Measurements from ENCODE around the gene FAM114A2.
A peak's percentile ranks its signal among the peaks of the same experiment; 100 is the strongest.
"Not testable (repeated sequence)": the region's sequence is repeated elsewhere in the genome, so short reads cannot be mapped to it uniquely, and the experiment has no call there.

The FAM114A2 gene

GRCh38 chr5:154047324-154047723, 8.6 kb upstream of the FAM114A2 start:
- no peak for DNase-seq (ENCODE audit: low spot score)

DNA sequence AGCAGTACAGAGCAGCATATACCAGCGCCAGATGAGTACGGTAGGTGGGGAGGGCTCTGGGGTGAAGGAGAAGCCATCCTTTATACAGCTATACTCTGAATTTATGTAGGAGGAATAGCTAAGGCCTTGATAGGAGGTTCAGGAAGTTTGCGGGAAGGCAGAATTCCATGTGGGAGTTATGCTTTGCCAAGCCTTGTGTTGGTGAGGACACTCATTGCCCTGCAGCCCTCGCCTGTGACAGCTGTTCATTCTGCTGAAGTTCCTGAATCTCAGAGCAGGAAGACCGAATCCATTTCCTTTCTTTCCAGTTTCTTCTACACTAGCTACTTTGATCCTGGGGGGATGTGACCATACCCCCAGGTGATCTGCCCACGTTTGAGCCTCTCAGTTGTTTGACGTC, 7.8 kb upstream of the FAM114A2 start:
- no peak for DNase-seq (ENCODE audit: low spot score)

- DNase-seq (ENCODE audit: low spot score), result no peak
Observed at GRCh38 chr5:154044581-154044980, 5.9 kb upstream of the FAM114A2 start.

GRCh38 chr5:154044099-154044498, 5.4 kb upstream of the FAM114A2 start:
- no peak for DNase-seq (ENCODE audit: low spot score)

- DNase-seq (ENCODE audit: low spot score), result peak; percentile 57
Observed at GRCh38 chr5:154042766-154043165, 4.1 kb upstream of the FAM114A2 start.

DNA sequence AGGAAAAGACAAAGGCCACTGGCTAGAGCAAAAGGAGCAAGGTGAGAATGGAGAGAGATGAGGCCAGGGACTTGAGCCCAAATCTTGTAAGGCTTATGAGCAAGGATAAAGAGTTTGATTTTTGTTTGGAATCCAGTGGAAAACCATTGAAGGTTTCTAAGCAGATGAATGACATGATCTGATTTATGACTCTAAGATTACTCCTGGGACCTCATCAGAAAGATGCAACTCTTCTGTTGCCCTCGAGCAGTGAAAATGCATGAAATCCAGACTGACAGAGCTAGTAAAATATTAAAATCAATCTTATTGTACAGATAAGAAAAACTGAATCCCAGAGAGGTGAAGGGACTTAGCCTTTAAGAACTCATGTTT, 734 bp upstream of the FAM114A2 start:
- no peak for DNase-seq (ENCODE audit: low spot score)

DNA sequence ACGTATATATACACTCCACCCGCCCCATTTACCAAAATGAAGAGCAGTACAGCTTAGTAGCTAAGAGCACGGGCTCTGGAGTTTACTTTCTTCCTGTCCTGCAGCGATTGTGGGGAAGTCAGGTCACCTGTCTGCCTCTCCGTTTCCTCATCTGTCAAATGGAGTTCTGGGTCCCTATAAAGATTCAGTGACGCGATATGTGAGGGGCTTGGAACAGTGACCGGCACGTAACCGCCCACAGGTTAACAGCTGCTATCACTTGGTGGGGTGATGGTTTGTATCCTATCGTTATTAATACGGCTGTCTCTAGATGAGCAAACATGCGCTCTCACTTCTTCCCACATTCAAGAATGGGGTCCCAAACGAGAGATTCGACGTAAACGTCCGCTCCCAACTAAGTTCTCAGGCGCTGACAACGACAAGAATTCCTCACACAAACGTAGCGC, 426 bp downstream of the FAM114A2 start:
- DNase-seq (ENCODE audit: low spot score), result peak; percentile 24

DNA sequence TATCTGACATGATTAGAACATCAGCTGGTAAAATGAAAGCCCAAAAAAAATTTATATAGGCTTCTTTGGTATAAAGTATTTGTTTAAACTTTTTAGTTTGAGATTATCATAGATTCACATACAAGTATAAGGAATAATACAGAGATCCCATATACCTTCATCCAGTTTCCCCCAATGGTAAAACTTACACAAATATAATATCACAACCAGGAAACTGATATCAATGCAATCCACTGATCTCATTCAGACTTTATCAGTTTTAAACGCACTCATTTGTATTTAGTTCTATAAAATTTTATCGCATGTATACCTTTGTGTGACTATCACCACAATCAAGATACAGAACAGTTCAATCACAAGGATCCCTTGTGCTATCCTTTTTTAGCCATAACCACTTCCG, 3.8 kb downstream of the FAM114A2 start:
- no peak for DNase-seq (ENCODE audit: low spot score)

- no peak for DNase-seq (ENCODE audit: low spot score)
Observed at GRCh38 chr5:154031937-154032489, 6.7 kb downstream of the FAM114A2 start.

GRCh38 chr5:154025951-154026350, 12.8 kb downstream of the FAM114A2 start:
- DNase-seq (ENCODE audit: low spot score), result no peak

GRCh38 chr5:154018919-154019318, 19.8 kb downstream of the FAM114A2 start:
- DNase-seq (ENCODE audit: low spot score), result not testable (repeated sequence)

GRCh38 chr5:154015071-154015693, 23.5 kb downstream of the FAM114A2 start:
- DNase-seq (ENCODE audit: low spot score), result no peak

- DNase-seq (ENCODE audit: low spot score), result no peak
Observed at GRCh38 chr5:154010660-154011059, 28.1 kb downstream of the FAM114A2 start.

- DNase-seq (ENCODE audit: low spot score), result no peak
Observed at GRCh38 chr5:154005648-154006047, 33.1 kb downstream of the FAM114A2 start.

GRCh38 chr5:154002511-154003020, 36.1 kb downstream of the FAM114A2 start:
- DNase-seq (ENCODE audit: low spot score), result no peak

DNA sequence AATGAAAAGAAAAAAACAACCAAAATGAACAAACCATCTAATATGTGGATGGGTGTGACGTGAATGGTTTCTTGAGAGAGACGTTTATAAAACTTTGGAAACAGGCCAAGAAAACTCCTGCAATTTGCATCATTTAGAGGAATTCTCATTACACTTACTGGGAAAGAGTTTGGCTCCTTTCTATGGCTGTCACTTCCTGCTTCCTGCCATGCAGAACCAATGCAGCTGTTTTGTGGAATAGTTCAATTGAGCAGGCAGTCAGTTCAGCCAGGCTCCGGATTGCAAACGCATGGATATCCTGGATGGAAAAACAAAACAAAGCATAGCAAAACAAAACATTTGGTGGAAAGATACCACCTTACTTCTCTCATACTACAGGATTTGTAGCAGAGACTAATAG, 36.6 kb downstream of the FAM114A2 start:
- peak; percentile 87 for DNase-seq (ENCODE audit: low spot score)

- no peak for DNase-seq (ENCODE audit: low spot score)
Observed at GRCh38 chr5:154000703-154001102, 38.0 kb downstream of the FAM114A2 start.

- DNase-seq (ENCODE audit: low spot score), result no peak
Observed at GRCh38 chr5:153999995-154000394, 38.7 kb downstream of the FAM114A2 start.

DNA sequence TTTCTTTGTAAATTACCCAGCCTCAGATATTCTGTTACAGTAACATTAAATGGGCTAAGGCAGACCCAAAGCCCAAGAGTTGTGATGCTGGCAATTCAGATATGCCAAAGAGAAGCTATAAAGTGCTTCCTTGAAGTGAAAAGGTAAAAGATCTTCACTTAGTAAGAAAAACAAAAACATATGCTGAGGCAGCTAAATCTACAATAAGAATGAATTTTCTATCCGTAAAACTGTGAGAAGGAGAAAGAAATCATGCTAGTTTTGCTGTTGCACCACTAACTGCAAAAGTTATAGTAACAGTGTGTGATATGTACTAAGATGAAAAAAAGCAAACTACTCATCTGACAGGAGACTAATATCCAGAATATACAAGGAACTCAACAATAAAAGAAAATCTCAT, 39.9 kb downstream of the FAM114A2 start:
- DNase-seq (ENCODE audit: low spot score), result no peak

- no peak for DNase-seq (ENCODE audit: low spot score)
Observed at GRCh38 chr5:153998010-153998409, 40.7 kb downstream of the FAM114A2 start.

DNA sequence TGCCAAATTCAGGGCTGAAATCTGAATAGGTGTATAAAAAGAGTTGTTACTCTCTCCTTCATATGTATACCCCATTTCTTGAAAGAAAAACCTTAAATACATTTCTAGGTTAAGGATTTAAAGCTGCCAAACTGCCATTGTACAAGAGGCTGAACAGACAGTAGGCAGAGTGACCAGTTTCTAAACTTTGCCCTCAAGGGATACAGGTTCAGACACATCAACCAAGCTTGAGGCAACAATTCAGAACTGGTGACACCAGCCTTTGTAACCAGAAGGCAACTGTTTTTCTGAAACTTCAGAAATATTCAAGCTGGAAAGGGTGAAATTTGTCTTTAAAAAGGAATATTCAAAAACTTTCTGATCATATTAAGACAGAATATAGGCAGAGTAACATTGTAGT, 47.5 kb downstream of the FAM114A2 start:
- DNase-seq (ENCODE audit: low spot score), result no peak

DNA sequence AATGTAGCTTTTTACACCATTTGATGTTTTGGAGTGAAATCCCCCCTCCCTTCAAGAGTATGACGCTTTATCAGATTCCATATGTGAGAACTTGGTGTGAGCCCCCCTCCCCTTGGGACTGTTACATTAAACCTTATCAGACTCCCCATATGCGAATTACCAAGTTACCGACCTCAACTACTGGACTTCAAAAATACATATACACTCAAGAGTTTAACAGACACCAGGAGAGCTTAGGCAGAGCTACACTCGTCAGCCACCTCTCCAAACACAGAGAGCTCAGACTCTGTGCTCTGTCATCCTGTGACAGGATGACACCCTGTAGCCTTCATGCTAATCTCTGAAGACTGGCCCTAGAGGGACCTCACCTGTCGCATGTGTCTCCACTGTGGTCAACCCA, 50.2 kb downstream of the FAM114A2 start:
- DNase-seq (ENCODE audit: low spot score), result no peak

DNA sequence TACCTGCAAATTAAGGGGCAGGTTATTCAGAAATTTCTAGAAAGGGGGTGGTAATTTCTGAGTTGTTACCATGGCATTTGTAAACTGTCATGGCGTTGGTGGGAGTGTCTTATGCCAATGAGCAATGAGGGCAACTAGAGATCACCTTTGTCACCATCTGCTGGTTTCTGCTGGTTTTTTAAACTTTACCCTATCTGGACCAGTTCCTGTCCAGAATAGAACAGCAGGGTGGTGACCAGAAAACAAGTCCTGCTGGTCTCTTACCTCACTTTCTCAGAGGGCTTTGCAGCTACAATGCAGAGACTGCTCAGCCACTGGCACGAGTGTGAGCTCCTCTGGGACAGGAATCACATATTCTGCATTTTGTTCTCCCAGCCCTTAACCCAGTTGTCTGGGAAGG, 51.4 kb downstream of the FAM114A2 start:
- DNase-seq (ENCODE audit: low spot score), result no peak

GRCh38 chr5:153985498-153985897, 53.2 kb downstream of the FAM114A2 start:
- no peak for DNase-seq (ENCODE audit: low spot score)

Measured in kidney capillary endothelial cell (primary cell).